HTR-8/SVneo (cell line): ENCODE data around the gene BPHL.
"Not testable (repeated sequence)": the region's sequence is repeated elsewhere in the genome, so short reads cannot be mapped to it uniquely, and the experiment has no call there.

Experiments
- DNase-seq: peaks from one replicate; pipeline ENCODE4 v3.0.0; 2011; ENCODE audit warnings: low spot score, mixed read lengths; ENCODE audit not compliant: insufficient read length
- FAIRE-seq: peaks from 2 replicates; lab custom pipeline; 2011; peaks lifted over from hg19 to GRCh38; lab: Jason Lieb, UNC

BPHL gene

GRCh38 chr6:3118353-3119039 lies at the start of gene BPHL:
TSS of gene BPHL (plus strand) at chr6:3118711. CDS start at chr6:3118741, 30 bp downstream.
- DNase-seq (peak; percentile 99), FAIRE-seq (peak; percentile 96)

GRCh38 chr6:3071568-3071967 lies 46.9 kb upstream of the BPHL start:
- no peak for FAIRE-seq

GRCh38 chr6:3072798-3073197 lies 45.7 kb upstream of the BPHL start:
- no peak for FAIRE-seq
- DNase-seq = no peak

More at GRCh38 chr6:3071568-3071967, 46.9 kb upstream of the BPHL start:
- no peak for DNase-seq

GRCh38 chr6:3073382-3073781 lies 45.1 kb upstream of the BPHL start:
- DNase-seq = no peak
- FAIRE-seq = no peak

GRCh38 chr6:3075772-3076113 lies 42.8 kb upstream of the BPHL start:
- FAIRE-seq = no peak

DNA sequence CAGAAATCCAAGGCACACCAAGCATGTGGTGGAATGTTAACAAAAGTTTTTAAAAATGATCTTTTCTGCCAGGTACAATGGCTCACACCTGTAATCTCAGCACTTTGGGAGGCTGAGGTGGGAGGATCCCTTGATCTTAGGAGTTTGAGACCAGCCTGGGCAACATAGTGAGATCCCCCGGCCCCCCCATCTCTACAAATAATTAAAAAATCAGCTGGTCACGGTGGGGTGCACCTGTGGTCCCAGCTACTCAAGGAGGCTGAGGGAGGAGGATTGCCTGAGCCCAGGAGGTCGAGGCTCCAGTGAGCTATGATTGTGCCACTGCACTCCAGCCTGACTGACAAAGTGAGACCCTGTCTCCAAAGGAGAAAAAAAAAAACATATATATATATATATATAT lies 42.2 kb upstream of the BPHL start:
- DNase-seq = no peak
- FAIRE-seq = no peak

More at GRCh38 chr6:3075772-3076113, 42.8 kb upstream of the BPHL start:
- no peak for DNase-seq

DNA sequence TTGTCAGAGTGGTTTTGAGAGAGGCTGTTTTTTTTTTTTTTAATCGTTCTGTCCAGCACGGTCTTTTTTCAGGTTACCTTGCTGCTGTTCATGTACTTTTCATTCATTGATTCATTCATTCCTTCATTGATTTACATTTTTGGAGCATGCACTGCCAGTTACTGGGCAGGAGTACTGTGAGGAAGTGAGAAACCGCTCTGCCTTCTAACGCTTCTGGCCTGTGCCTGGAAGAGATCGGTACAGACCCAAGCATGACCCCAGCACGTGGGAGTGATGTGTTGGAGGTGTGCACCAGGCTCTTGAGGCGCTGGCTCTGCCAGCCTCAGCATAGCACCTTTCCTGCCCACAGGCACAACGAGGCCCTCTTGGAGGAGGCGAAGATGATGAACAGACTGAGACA lies 41.1 kb upstream of the BPHL start:
- FAIRE-seq = no peak
- no peak for DNase-seq

- FAIRE-seq, DNase-seq: not testable (repeated sequence)
Observed at GRCh38 chr6:3078952-3079351, 39.6 kb upstream of the BPHL start.

DNA sequence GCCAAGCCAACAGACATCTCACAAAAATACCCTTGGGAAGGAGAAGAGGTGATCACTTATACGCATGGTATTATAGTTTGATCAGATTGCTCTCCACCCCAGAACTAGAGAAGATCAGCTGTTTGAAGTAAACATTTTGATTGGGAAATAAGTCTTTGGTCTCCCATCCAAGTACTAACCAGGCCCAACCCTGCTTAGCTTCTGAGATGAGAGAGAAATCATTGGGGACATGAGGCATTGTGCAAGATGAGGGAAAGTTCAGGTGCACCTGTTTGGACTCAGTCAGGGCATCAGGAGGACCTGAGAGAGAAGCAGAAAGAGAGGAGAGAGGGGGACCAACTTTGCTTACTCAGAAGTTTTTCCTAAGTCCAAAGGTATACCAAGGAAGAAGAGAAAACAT lies 38.8 kb upstream of the BPHL start:
- FAIRE-seq (no peak), DNase-seq (no peak)

- no peak for DNase-seq
- FAIRE-seq = no peak
Observed at GRCh38 chr6:3081960-3082359, 36.6 kb upstream of the BPHL start.

DNA sequence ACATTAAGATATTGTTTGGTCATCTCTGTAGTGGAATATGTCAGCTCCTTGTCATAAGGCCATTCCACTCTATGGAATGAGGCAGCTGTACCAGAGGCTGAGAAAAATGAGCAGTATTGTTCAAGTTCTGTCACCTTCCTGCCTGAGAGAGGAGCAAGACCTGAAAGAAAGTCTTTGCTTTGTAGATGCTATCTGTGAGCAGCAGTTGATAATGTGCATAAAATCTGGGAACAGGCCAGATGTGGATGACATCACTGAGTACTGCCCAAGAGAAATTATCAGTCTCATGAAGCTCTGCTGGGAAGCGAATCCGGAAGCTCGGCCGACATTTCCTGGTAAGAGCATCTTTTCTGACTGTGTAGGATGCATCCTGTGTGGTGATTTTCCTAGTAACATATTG lies 33.4 kb upstream of the BPHL start:
- FAIRE-seq (no peak), DNase-seq (no peak)

DNA sequence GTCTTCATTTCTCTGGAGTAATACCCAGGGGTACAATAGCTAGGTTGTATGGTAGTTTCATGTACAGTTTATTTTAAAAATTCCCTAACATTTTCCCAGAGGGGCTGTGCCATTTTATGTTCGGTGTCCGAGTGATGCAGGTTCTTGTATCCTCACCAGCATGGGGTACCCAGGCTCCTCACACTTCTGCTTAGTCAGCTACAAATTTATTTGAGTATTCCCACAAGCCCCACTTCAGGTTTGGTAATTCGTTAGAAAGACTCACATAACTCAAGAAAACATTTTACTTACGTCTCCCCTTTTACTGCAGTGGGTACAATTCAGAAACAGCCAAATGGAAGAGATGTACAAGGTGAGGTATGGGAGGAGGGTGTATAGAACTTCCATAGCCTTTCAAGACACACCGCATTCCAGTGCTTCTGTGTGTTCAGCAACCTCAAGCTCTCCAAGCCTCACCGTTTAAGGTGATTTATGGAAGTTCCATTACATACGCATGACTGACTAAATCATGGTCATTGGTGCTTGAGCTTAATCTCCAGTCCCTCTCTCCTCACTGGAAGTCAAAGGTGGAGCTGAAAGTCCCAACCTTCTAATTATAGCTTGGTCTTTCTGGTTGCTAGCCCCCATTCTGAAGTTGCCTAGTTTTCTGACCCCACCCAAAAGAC lies 32.1 kb upstream of the BPHL start:
- no peak for FAIRE-seq

DNA sequence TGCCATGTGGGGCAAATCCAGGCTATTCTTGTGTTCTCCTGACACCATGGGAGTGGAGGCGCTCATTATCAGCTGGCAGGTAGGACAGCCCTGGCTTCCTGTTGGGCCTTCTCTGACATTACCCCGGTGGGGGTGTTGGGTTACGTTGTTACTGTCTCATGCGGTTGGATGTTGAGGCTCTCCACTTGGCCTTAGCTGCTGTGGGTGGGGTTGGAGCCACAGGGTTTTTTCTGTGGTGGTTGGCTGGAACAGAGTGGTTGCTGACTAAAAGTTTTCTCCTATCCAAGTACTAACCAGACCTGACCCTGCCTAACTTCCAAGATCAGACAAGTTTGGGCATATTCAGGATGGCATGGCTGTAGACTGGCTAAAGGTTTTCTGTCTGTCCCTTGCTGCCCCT lies 30.1 kb upstream of the BPHL start:
- FAIRE-seq (no peak), DNase-seq (no peak)

More for the DNA sequence above, 32.1 kb upstream of the BPHL start:
- no peak for DNase-seq

DNA sequence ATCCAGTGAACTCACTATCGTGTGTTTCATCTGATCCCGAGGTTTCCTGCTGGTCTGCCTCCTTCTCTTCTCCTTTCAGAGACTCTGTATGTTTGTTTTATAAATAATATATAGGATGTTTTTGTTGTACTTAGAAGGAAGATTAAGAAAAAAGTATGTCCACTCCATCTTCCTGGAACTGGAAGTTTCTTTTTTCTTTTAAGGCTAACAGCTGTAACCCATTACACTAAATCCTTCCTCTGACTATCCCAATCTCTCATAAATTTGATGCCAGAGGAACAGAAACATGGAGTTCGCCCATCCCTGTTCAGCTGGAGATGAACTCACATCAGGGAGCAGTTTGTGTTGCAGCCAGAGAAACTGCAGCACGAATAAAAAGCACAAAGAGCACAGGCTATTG lies 29.5 kb upstream of the BPHL start:
- no peak for FAIRE-seq
- DNase-seq = no peak

- DNase-seq = no peak
- FAIRE-seq = no peak
Observed at GRCh38 chr6:3090013-3090412, 28.5 kb upstream of the BPHL start.

GRCh38 chr6:3094815-3095214 lies 23.7 kb upstream of the BPHL start:
- FAIRE-seq (no peak), DNase-seq (no peak)

DNA sequence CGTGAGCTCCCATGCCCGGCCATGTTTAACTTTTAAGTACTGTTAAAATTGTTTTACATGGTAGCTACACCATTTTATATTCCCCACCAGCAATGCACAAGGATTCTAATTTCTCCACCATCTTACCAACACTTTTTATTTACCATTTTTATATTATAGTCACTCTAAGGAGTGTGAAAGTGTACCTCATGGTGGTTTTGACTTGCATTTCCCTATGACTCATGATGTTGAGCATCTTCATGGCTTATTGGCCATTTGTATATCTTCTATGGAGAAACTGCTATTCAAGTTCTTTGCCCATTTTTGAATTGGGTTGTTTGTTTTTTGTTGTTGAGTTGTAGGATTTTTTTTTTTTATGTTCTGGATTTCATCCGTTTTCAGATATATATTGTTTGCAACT lies 15.6 kb upstream of the BPHL start:
- DNase-seq = no peak
- FAIRE-seq = no peak

GRCh38 chr6:3108746-3109414 lies 9.6 kb upstream of the BPHL start:
- FAIRE-seq = no peak

DNA sequence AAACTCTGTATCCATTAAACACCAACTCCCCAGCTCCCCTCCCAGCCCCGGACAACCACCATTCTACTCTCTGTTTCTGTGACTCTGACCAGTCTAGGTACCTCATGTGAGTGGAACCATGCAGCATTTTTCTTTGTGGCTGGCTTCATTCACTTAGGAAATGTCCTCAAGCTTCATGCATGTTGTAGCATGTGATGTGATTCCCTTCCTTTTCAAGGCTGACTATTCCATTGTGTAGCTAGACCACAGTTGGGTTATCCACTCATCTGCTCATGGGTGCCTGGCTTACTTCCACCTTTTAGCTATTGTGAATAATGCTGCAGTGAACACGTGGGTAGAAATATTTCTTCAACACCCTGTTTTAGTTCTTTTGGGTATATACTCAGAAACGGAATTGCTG lies 8.8 kb upstream of the BPHL start:
- DNase-seq = no peak
- no peak for FAIRE-seq

More at GRCh38 chr6:3108746-3109414, 9.6 kb upstream of the BPHL start:
- DNase-seq = no peak

GRCh38 chr6:3114377-3114776 lies 4.1 kb upstream of the BPHL start:
- DNase-seq (no peak), FAIRE-seq (no peak)

GRCh38 chr6:3117912-3118352 lies 579 bp upstream of the BPHL start:
- FAIRE-seq = no peak

More at GRCh38 chr6:3117912-3118352, 579 bp upstream of the BPHL start:
- DNase-seq = no peak
